ENCODE data around the gene FICD. TPM values are rescaled to one million over a fixed set of nuclear protein-coding genes. Genes with fewer than 3 reads are reported as not detected.
"Not testable (repeated sequence)": the region's sequence is repeated elsewhere in the genome, so short reads cannot be mapped to it uniquely, and the experiment has no call there.

FICD gene
- total RNA-seq, 2 experiments from 2014 or later, result 8.4 to 9.0 TPM

DNA sequence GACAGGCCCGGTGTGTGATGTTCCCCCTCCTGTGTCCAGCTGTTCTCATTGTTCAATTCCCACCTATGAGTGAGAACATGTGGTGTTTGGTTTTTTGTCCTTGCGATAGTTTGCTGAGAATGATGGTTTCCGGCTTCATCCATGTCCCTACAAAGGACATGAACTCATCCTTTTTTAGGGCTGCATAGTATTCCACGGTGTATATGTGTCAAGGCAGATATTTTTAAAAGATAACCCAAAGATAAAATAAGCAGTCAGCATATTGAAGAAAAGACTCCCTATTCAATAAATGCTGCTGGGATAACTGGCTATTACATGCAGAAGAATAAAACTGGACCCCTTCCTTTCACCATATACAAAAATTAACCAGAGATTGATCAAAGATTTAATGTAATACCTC lies 28.0 kb upstream of the FICD start:
- BruUV-seq (replicated peaks); H3K4me2 ChIP-seq (ENCODE audit: low read length); DNase-seq (ENCODE audit: low spot score); H2AFZ ChIP-seq (ENCODE audit: low read length); H3K9me2 ChIP-seq (ENCODE audit: insufficient read depth, low read length); H3K9me3 ChIP-seq (ENCODE audit: low read length); H3K79me2 ChIP-seq (ENCODE audit: insufficient read depth, low read depth, low read length); H3K4me3 ChIP-seq (ENCODE audit: low read depth, low read length, poor library complexity, severe bottlenecking); H3K27ac ChIP-seq (ENCODE audit: low read depth, low read length, poor library complexity, severe bottlenecking); H4K20me1 ChIP-seq (ENCODE audit: insufficient read depth, low read length); POLR2A ChIA-PET; H3K36me3 ChIP-seq (ENCODE audit: insufficient read depth, low read length); H3K4me1 ChIP-seq (ENCODE audit: insufficient read depth, low read length, poor library complexity, severe bottlenecking); intact Hi-C loops (cut with micrococcal nuclease; ENCODE audit: unreplicated experiment); CTCF ChIA-PET (ENCODE audit: unreplicated experiment): not testable (repeated sequence)

- intact Hi-C loops (cut with micrococcal nuclease; ENCODE audit: unreplicated experiment), result no loop called here
- Histone ChIP-seq H4K20me1 (ENCODE audit: insufficient read depth, low read length) (no peaks in the 10 kb centered on the region), H3K4me2 (ENCODE audit: low read length) (no peak overlapping the region), H3K36me3 (ENCODE audit: insufficient read depth, low read length) (no peaks in the 10 kb centered on the region), H3K27ac (ENCODE audit: low read depth, low read length, poor library complexity, severe bottlenecking) (no peak overlapping the region), H3K9me2 (ENCODE audit: insufficient read depth, low read length) (no peaks in the 10 kb centered on the region), H3K79me2 (ENCODE audit: insufficient read depth, low read depth, low read length) (no peaks in the 10 kb centered on the region), H3K4me1 (ENCODE audit: insufficient read depth, low read length, poor library complexity, severe bottlenecking) (no peaks in the 10 kb centered on the region), H3K4me3 (ENCODE audit: low read depth, low read length, poor library complexity, severe bottlenecking) (no peak overlapping the region), H2AFZ (ENCODE audit: low read length) (no peak overlapping the region), H3K9me3 (ENCODE audit: low read length) (peaks cover 6% of the 10 kb centered on the region; the same call in 1 of the 2 replicates)
- BruUV-seq (replicated peaks), result no TSS peak
- TF ChIP-seq, protein P1, sequence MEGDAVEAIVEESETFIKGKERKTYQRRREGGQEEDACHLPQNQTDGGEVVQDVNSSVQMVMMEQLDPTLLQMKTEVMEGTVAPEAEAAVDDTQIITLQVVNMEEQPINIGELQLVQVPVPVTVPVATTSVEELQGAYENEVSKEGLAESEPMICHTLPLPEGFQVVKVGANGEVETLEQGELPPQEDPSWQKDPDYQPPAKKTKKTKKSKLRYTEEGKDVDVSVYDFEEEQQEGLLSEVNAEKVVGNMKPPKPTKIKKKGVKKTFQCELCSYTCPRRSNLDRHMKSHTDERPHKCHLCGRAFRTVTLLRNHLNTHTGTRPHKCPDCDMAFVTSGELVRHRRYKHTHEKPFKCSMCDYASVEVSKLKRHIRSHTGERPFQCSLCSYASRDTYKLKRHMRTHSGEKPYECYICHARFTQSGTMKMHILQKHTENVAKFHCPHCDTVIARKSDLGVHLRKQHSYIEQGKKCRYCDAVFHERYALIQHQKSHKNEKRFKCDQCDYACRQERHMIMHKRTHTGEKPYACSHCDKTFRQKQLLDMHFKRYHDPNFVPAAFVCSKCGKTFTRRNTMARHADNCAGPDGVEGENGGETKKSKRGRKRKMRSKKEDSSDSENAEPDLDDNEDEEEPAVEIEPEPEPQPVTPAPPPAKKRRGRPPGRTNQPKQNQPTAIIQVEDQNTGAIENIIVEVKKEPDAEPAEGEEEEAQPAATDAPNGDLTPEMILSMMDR (conservative IDR thresholded peaks at IDR 0.05; ENCODE audit: low read length), result no peak
- no peak for TF ChIP-seq EZH2phosphoT487 (IDR thresholded peaks at IDR 0.05; ENCODE audit: borderline replicate concordance, low read depth, low read length)
- DNase-seq (ENCODE audit: low spot score), result no peak
- ChIA-PET CTCF (ENCODE audit: unreplicated experiment) (no interaction called here), POLR2A (no interaction called here)
These were observed 23.8 kb upstream of the FICD start for GRCh38 chr12:108491256-108491655.

GRCh38 chr12:108495054-108495453 lies 20.0 kb upstream of the FICD start:
- no TSS peak for BruUV-seq (replicated peaks)
- H4K20me1 ChIP-seq (ENCODE audit: insufficient read depth, low read length), result no peaks in the 10 kb centered on the region
- no peaks in the 10 kb centered on the region for H3K9me2 ChIP-seq (ENCODE audit: insufficient read depth, low read length)
- CTCF ChIA-PET (ENCODE audit: unreplicated experiment), result no interaction called here
- H3K27ac ChIP-seq (ENCODE audit: low read depth, low read length, poor library complexity, severe bottlenecking), result no peak overlapping the region
- TF ChIP-seq EZH2phosphoT487 (IDR thresholded peaks at IDR 0.05; ENCODE audit: borderline replicate concordance, low read depth, low read length), result no peak
- TF ChIP-seq, protein P1 (conservative IDR thresholded peaks at IDR 0.05; ENCODE audit: low read length), result peak; percentile 90
- peak; percentile 48 for DNase-seq (ENCODE audit: low spot score)
- H3K79me2 ChIP-seq (ENCODE audit: insufficient read depth, low read depth, low read length), result no peaks in the 10 kb centered on the region
- H3K4me2 ChIP-seq (ENCODE audit: low read length), result no peak overlapping the region
- POLR2A ChIA-PET, result no interaction called here
- H3K4me3 ChIP-seq (ENCODE audit: low read depth, low read length, poor library complexity, severe bottlenecking), result no peak overlapping the region
- no peak overlapping the region for H2AFZ ChIP-seq (ENCODE audit: low read length)
- intact Hi-C loops (cut with micrococcal nuclease; ENCODE audit: unreplicated experiment), result no loop called here
- no peaks in the 10 kb centered on the region for H3K36me3 ChIP-seq (ENCODE audit: insufficient read depth, low read length)
- H3K4me1 ChIP-seq (ENCODE audit: insufficient read depth, low read length, poor library complexity, severe bottlenecking), result no peaks in the 10 kb centered on the region
- no peaks in the 10 kb centered on the region for H3K9me3 ChIP-seq (ENCODE audit: low read length)
